Kidney capillary endothelial cell (primary cell): ENCODE measurements around the gene RNF6.

Experiments
- DNase-seq: peaks from one replicate; pipeline ENCODE4 v3.0.0-alpha.2; 2018; ENCODE audit warnings: low spot score

RNF6 gene

DNA sequence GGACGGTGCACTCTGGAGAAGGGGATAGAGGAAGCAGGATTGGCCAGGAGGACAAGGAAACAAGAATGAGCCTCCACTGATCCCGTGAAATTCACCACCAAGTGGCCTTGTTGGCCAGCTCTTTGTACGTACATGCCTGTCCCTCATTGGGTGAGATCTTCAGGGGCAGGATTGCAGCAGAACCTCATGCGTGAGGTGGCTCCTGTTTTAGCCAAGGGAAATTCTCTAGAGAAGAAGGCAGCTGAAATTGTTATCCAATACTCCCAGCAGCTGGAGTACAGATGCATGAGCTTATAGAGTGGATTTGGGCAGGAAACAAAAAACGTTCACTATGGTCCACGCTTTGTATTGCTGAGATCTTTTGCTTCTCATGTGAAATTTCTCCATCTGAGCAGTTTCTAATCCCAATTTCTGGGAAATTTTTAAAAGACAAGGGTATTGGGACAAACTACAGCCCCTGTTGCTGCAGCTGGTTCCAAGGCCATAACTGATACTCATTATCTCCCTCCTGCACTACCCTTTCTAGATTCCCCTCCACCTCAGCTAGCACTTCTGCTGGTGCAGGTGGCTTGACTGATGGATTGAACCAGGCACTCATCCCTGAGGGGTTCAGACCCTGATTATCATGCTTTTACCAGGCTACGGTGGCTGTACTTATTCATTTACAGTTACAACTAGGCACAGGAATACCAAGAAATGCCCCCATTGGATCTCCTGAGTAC, 3.9 kb upstream of the RNF6 start:
- DNase-seq = no peak

- DNase-seq = peak; percentile 47
Measured at GRCh38 chr13:26222520-26223046, 469 bp upstream of the RNF6 start.

DNA sequence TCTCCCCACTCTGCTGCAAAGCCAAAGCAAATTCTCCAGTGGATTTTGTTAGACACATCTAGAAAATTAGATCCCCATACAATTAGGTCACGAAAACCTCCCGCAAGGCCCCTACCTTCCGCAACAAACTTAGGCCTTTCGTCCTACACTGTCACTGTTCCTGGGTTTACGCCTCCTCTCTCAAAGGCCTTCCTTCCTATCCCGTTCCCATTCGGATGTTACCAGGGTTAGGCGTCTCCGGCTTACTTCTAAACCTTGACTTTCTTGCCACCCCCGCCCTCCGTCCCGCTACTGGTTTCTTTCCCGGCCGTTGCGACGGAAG, 754 bp downstream of the RNF6 start:
- no peak for DNase-seq

GRCh38 chr13:26220575-26220974, 1.5 kb downstream of the RNF6 start:
- peak; percentile 18 for DNase-seq

GRCh38 chr13:26219726-26220125, 2.4 kb downstream of the RNF6 start:
- no peak for DNase-seq

DNA sequence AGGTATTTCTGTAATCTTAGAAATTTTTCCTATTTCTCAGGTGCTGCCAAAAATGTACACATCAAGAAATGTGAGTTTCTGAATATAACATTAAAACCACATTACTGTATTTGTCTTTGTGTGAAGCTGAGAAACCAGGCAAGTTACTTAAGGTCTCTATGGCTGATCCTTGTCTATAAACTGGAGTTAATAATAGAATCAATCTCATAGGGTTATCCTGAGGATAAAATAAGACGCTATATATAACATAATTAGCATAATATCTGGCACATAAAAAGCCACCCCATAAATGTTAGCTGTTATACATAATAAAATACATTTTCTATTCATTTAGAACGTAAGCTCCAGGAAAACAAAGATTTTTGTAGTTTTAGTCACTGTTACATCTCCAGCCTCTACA, 6.1 kb downstream of the RNF6 start:
- no peak for DNase-seq

DNA sequence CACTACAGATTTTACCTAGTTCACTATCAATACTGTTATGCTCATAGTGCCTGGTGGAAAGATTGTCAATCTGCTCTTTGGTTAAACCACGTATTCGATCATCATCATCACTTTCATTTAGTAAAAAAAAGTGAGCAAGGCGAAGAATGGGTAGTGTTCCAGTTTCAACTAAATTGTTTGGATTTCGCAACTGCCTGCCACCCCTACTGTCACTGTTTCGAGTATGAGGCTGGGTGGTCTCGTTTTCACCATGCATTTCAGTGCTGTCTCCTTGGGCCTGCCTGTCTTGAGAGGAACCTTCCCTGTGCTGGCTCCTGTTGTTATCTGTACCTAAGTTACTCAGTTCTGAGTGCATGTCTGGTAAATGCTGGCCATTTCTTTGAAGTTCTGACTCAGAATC, 8.1 kb downstream of the RNF6 start:
- no peak for DNase-seq

DNA sequence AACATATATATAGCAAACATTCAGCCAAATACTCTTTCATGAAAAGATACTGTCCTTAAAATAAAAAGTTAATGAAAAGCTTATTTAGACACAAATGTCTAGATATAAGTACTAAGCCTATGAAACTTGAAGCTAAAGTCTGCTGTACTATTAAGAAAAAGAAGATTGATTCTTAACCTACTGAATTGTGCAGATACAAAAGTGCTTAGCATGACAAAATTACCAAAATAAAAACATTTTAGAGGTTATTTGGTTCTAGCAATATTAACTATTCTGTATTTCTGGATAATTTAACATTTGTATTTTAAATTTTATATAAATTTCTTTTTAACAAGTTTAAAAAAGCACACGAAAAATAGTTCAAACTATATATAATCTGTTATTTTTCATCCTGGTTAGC, 8.8 kb downstream of the RNF6 start:
- DNase-seq = no peak

DNA sequence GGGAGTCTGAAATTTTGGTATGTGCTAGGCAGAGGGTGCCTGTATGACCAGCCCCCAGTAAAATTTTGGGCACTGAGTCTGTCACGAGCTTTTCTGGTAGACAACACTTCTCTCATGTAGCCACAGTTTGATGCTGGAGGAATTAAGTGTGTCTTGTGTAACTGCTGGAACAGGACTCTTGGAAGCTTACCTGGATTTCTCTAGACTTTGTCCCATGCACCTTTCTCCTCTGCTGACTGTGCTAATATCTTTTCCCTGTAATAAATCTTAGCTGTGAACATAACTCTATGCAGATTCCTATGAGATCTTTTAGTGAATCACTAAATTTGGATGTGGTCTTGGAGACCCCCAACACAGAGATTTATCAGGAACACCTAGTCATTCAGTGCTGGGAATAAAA, 13.8 kb downstream of the RNF6 start:
- DNase-seq = no peak

- DNase-seq = no peak
Measured at GRCh38 chr13:26202365-26202972, 19.6 kb downstream of the RNF6 start.

DNA sequence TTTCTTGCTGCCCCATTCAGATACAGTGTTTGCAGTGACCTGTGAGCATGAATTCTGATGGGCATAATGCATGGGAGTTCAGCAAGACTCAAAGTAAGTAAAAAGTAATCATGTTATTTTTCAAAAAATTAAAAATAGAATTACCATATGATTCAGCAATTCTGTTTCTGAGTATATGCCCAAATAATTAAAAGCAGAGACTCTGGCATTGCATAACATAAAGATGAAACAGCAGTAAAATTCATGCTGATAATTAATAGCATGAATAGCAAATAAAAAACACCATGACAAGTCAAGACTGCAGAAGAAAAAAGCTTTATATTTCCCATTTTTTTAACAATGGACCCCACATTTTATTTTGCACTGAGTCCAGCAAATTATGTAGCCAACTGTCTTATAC, 21.3 kb downstream of the RNF6 start:
- no peak for DNase-seq

GRCh38 chr13:26198116-26198515, 24.0 kb downstream of the RNF6 start:
- no peak for DNase-seq

DNA sequence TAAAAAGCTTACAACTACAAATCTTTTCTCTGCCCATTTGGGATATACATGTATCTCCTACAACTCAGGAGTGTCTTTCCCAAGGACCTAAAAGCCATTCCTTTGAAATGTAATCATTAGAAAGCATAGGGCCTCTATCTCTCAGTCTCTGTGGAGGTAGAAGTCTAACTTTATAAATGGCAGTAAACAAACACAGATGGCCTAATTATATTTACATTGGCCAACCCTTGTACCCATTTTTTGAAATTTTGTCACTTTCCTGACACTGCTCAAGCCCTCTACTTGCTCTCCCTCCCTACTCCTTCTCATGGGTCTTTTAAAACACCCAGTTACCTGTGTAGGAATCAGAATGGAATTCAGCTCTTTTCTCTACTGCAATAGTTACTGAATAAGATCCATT, 24.8 kb downstream of the RNF6 start:
- no peak for DNase-seq

- no peak for DNase-seq
Measured at GRCh38 chr13:26186995-26187394, 35.1 kb downstream of the RNF6 start.

DNA sequence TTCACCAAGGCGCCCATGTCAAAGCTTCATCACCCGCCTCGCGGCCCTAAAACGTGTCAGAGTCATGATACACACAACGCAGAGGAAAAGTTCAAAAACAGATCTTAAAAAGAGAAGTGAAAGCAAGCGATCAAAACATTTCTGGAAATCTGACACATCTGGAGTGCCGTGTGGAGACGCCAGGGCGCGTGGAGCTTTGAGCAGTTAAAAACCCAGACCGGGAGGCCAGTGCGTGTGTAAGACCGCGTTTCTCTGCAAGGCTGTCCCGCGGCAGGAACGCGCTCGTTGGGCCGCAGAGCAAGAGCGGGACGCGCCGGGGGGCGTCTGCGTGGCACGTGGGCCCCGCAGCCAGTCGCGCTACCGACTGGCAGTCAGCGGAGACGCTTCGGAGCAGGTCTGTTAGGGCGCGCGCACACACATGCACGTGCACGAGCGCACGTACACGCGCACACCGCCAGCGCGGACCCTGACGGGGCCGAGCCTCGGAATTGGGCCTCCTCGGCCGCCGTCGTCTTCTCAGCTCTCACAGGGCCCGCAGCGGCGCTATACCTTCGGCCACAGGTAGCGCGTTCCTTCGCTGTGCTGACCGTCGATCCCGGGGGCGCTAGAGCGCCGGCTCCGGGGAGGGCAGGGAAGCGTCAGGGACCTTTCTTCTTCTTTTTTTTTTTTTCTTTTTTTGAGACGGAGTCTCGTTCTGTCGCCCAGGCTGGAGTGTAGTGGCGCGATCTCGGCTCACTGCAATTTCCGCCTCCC, 35.8 kb downstream of the RNF6 start:
- peak; percentile 72 for DNase-seq

- no peak for DNase-seq
Measured at GRCh38 chr13:26185720-26186117, 36.4 kb downstream of the RNF6 start.

- DNase-seq = peak; percentile 78
Measured at GRCh38 chr13:26184791-26185250, 37.3 kb downstream of the RNF6 start.

GRCh38 chr13:26183416-26183815, 38.7 kb downstream of the RNF6 start:
- no peak for DNase-seq

DNA sequence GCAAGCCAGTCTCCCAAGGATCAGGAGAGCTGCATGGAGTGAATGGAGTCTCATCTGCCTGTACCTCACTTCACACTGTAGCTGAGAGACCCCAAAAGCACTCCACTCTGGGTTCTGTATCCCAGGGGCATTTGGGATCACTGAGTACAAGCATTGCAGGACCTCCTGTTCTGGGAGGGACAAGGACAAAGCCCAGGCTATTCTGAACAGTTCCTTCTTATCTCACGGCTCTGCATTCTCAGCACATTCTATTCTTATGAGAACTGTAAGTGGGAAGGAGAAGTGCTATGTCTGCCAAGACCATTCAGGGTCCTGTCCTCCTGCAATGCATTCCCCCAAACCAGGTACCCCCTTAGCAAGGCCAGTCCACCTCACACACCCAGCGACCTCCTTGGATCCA, 42.8 kb downstream of the RNF6 start:
- no peak for DNase-seq

GRCh38 chr13:26168835-26169234, 53.3 kb downstream of the RNF6 start:
- DNase-seq = no peak

DNA sequence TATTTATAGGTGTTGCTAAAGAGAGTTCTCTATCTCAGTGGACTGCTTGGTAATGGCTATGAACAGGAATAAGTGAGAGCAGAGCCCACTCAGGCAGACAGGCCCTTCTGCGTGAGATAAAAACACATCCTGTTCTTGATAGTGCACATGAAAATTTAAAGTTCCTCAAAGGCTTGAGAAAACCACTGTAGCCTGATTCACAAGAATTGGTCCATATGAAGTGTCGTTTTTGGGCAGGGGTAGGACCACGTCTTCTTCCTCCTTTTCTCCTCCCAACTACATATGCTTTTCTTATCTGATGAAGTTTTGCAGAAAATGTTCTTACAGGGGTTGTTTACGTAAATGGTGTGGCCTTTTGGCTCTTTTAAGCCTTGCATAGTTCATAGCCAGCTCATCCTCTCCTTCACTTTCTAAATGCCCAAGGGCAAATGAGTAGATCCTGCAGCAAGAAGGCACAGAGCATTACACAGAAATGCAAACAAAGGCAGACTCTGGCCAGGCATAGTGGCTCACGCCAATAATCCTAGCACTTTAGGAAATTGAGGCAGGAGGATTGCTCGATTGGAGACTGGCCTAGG, 53.8 kb downstream of the RNF6 start:
- no peak for DNase-seq

DNA sequence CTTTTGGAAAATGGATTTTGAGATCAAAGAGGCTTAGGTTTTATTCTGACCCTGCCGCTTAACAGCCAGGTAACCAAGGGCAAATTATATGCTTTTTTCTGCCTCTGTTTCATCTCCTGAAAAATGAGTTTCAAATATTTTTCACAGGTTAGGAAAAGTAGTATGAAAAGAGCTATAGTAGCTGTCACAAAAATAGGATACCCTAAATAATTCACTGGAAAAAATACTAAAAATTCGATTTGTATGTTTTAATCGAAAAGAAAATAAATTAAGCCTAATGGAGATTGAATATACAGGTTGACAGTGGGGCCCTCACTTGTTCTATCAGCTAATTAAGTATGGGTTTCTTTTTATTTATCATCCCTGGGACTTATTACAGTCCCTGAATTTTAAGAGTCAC, 58.3 kb downstream of the RNF6 start:
- DNase-seq = no peak
